Kidney epithelial cell (primary cell): ENCODE results near the gene DUSP14. TPM values are rescaled to one million over a fixed set of nuclear protein-coding genes. Genes with fewer than 3 reads are reported as not detected.

Source experiments
- DNase-seq: peaks from one replicate; pipeline ENCODE4 v3.0.0-alpha.2; 2010; ENCODE audit warnings: low read depth
- H3K27me3 ChIP-seq: 2 replicates; pipeline ENCODE4 v1.6.0; 2011; ENCODE audit warnings: low read length; ENCODE audit not compliant: control insufficient read depth, insufficient read depth
- H3K36me3 ChIP-seq: 2 replicates; pipeline ENCODE4 v1.5.1; 2011; ENCODE audit warnings: low read length; ENCODE audit not compliant: control insufficient read depth, insufficient read depth
- H3K4me3 ChIP-seq: 2 replicates; pipeline ENCODE4 v1.5.1; 2011; ENCODE audit warnings: low read depth, mild to moderate bottlenecking, control low read depth, low read length
- CTCF ChIP-seq: IDR thresholded peaks from 2 replicates; pipeline ENCODE4 v1.5.1; 2011; ENCODE audit warnings: mild to moderate bottlenecking, moderate library complexity, low read length, control low read depth, inconsistent platforms; ENCODE audit not compliant: insufficient read depth, poor library complexity, severe bottlenecking
- total RNA-seq: library from RNA; depleted of rRNA; stranded (reverse); fragments of >200 nt; gene quantifications from 2 replicates; pipeline ENCODE4 v1.2.3, GENCODE V29; 2015

The DUSP14 gene
- total RNA-seq, 1 donor from 2014 or later: 45.5 TPM

GRCh38 chr17:37562016-37562745 lies 72.5 kb downstream of the DUSP14 start:
- Histone ChIP-seq H3K27me3 (no peaks in the 10 kb centered on the region), H3K36me3 (peaks cover 1% of the 10 kb centered on the region), H3K4me3 (no peak overlapping the region)
- no peak for TF ChIP-seq CTCF
- no peak for DNase-seq

Other genes with a start within 250 kb of the DUSP14 start
- not detected in 2 replicates for gene C17orf78, start 113.9 kb upstream of the DUSP14 start, total RNA-seq
- 40.7 and 54.2 TPM in 2 replicates for gene ACACA, start 83.1 kb upstream of the DUSP14 start, total RNA-seq
- gene TADA2A, start 83.0 kb upstream of the DUSP14 start, total RNA-seq: 14.5 and 25.1 TPM in 2 replicates
- 21.1 and 25.1 TPM in 2 replicates for gene SYNRG, start 119.5 kb downstream of the DUSP14 start, total RNA-seq
- 35.6 and 38.1 TPM in 2 replicates for gene DDX52, start 153.6 kb downstream of the DUSP14 start, total RNA-seq